GM23338 (cell line): ENCODE data around the gene CYSLTR2. TPM values are rescaled to one million over a fixed set of nuclear protein-coding genes. Genes with fewer than 3 reads are reported as not detected.

ENCODE experiments used
- ATAC-seq: fragments of 200-7000 bp; cut with Tn5 transposase; 3 replicates; pipeline ENCODE4 v1.9.1; 2020
- DNase-seq: peaks from one replicate; pipeline ENCODE4 v3.0.0-alpha.2; 2015; ENCODE audit warnings: low spot score
- H2AFZ ChIP-seq: fragments of 200-600 bp; sonication (generic); 2 replicates; pipeline ENCODE4 v1.8.0; 2016; ENCODE audit warnings: antibody characterized with exemption, mild to moderate bottlenecking, moderate library complexity
- H3F3A ChIP-seq: fragments of 200-600 bp; sonication (generic); replicated peaks from 2 replicates; pipeline ENCODE4 v1.8.0; 2017; ENCODE audit warnings: antibody characterized with exemption, mixed run types, low read depth
- H3K27ac ChIP-seq: fragments of 200-600 bp; sonication (generic); 2 replicates; pipeline ENCODE4 v1.6.1; 2016; ENCODE audit warnings: low read depth
- H3K27me3 ChIP-seq: fragments of 200-600 bp; sonication (generic); 2 replicates; pipeline ENCODE4 v1.8.0; 2016; ENCODE audit warnings: mild to moderate bottlenecking, mixed run types, moderate library complexity; ENCODE audit not compliant: insufficient read depth
- H3K36me3 ChIP-seq: fragments of 200-600 bp; sonication (generic); 2 replicates; pipeline ENCODE4 v1.8.0; 2016; ENCODE audit warnings: mild to moderate bottlenecking; ENCODE audit not compliant: insufficient read depth
- H3K4me1 ChIP-seq: fragments of 200-600 bp; sonication (generic); 2 replicates; pipeline ENCODE4 v1.8.0; 2016; ENCODE audit warnings: mild to moderate bottlenecking, moderate library complexity; ENCODE audit not compliant: insufficient read depth
- H3K4me2 ChIP-seq: fragments of 200-600 bp; sonication (generic); 2 replicates; pipeline ENCODE4 v1.7.1; 2017; ENCODE audit warnings: mixed run types
- H3K4me3 ChIP-seq: fragments of 200-600 bp; sonication (generic); 2 replicates; pipeline ENCODE4 v1.6.1; 2016; ENCODE audit warnings: mixed run types
- H3K79me2 ChIP-seq: fragments of 200-600 bp; sonication (generic); replicated peaks from 2 replicates; pipeline ENCODE4 v1.8.0; 2017; ENCODE audit warnings: mild to moderate bottlenecking; ENCODE audit not compliant: insufficient read depth
- H3K9me2 ChIP-seq: fragments of 200-600 bp; sonication (generic); 2 replicates; pipeline ENCODE4 v1.8.0; 2017; ENCODE audit not compliant: insufficient read depth
- H4K20me1 ChIP-seq: fragments of 200-600 bp; sonication (generic); replicated peaks from 2 replicates; pipeline ENCODE4 v1.8.0; 2017; ENCODE audit warnings: mild to moderate bottlenecking; ENCODE audit not compliant: insufficient read depth
- H3K27ac Mint-ChIP-seq: 2 replicates; pipeline ENCODE4 v1.8.0; 2020; ENCODE audit warnings: inconsistent platforms, mild to moderate bottlenecking, moderate library complexity, mixed read lengths
- H3K27me3 Mint-ChIP-seq: 3 replicates; pipeline ENCODE4 v1.8.0; 2022; ENCODE audit warnings: low read depth, mild to moderate bottlenecking, moderate library complexity, mixed read lengths, inconsistent platforms; ENCODE audit not compliant: insufficient read depth, poor library complexity
- H3K36me3 Mint-ChIP-seq: 3 replicates; pipeline ENCODE4 v1.8.0; 2021; ENCODE audit warnings: low read depth, mild to moderate bottlenecking, inconsistent platforms, moderate library complexity, mixed read lengths
- H3K4me1 Mint-ChIP-seq: 3 replicates; pipeline ENCODE4 v1.8.0; 2020; ENCODE audit warnings: mild to moderate bottlenecking, inconsistent platforms, mixed read lengths
- H3K4me3 Mint-ChIP-seq: 3 replicates; pipeline ENCODE4 v1.8.0; 2021; ENCODE audit warnings: moderate library complexity, mild to moderate bottlenecking, inconsistent platforms, mixed read lengths
- H3K9me3 Mint-ChIP-seq: 3 replicates; pipeline ENCODE4 v1.8.0; 2020; ENCODE audit warnings: moderate library complexity, mild to moderate bottlenecking, inconsistent platforms, mixed read lengths
- CREB1 ChIP-seq: fragments of 250-450 bp; sonication (Bioruptor Pico); IDR thresholded peaks from 2 replicates; pipeline ENCODE4 v1.5.0; 2020; ENCODE audit warnings: low read depth, mild to moderate bottlenecking, moderate library complexity
- ETS1 ChIP-seq: IDR thresholded peaks from 2 replicates; pipeline ENCODE4 v1.6.1; 2016; ENCODE audit warnings: antibody characterized with exemption
- EZH2 ChIP-seq: fragments of 200-600 bp; sonication (generic); IDR thresholded peaks from one replicate; pipeline ENCODE4 v1.8.0; 2017; ENCODE audit warnings: antibody characterized with exemption, mild to moderate bottlenecking, low read depth; ENCODE audit not compliant: unreplicated experiment
- EZH2phosphoT487 ChIP-seq: fragments of 200-600 bp; sonication (generic); IDR thresholded peaks from one replicate; pipeline ENCODE4 v1.8.1; 2018; ENCODE audit warnings: antibody characterized with exemption; ENCODE audit not compliant: unreplicated experiment
- JUNB ChIP-seq: IDR thresholded peaks from one replicate; pipeline ENCODE4 v1.6.1; 2016; ENCODE audit warnings: antibody characterized with exemption; ENCODE audit not compliant: unreplicated experiment
- NANOG ChIP-seq: IDR thresholded peaks from 2 replicates; pipeline ENCODE4 v1.6.1; 2016; ENCODE audit warnings: antibody characterized with exemption, borderline replicate concordance
- POLR2AphosphoS5 ChIP-seq: IDR thresholded peaks from 2 replicates; pipeline ENCODE4 v1.6.1; 2016; ENCODE audit warnings: antibody characterized with exemption, low read depth
- REST ChIP-seq: IDR thresholded peaks from one replicate; pipeline ENCODE4 v1.6.1; 2018; ENCODE audit warnings: antibody characterized with exemption; ENCODE audit not compliant: unreplicated experiment
- STAT1 ChIP-seq: IDR thresholded peaks from one replicate; pipeline ENCODE4 v1.6.1; 2016; ENCODE audit warnings: antibody characterized with exemption; ENCODE audit not compliant: unreplicated experiment
- ZNF114 ChIP-seq: fragments of 250-450 bp; sonication (Bioruptor Pico); IDR thresholded peaks from 2 replicates; pipeline ENCODE4 v1.5.0; 2020; ENCODE audit warnings: mild to moderate bottlenecking, moderate library complexity
- ZNF331 ChIP-seq: fragments of 250-450 bp; sonication (Bioruptor Pico); IDR thresholded peaks from 2 replicates; pipeline ENCODE4 v1.5.0; 2020; ENCODE audit warnings: low read depth, mild to moderate bottlenecking, moderate library complexity
- polyA plus RNA-seq: library from polyadenylated mRNA; unstranded; fragments of >200 nt; fragmentation: Nextera tagmentation; extraction: Ambion mirVana; gene quantifications from 2 replicates; pipeline ENCODE4 v1.2.1, GENCODE V29; 2016
- total RNA-seq: library from RNA; depleted of rRNA; stranded (reverse); fragments of >200 nt; shearing (Covaris generic); gene quantifications from 2 replicates; pipeline ENCODE4 v1.2.3, GENCODE V29; 2014
- TF ChIP-seq, protein P1 (sequence below), 2 experiments: fragments of 200-600 bp in 1 of 2; sonication (generic) in 1 of 2; conservative IDR thresholded peaks; 2 replicates each; pipeline versions ENCODE4 v1.5.1 to v1.6.1; 2016 to 2017; ENCODE audit warnings: antibody characterized with exemption in 2 of 2, low read depth in 2 of 2, mild to moderate bottlenecking in 2 of 2, moderate library complexity in 1 of 2

The CYSLTR2 gene
- total and polyA plus RNA-seq, 2 experiments from 2014 or later = not detected

GRCh38 chr13:48630773-48631172 lies 23.0 kb upstream of the CYSLTR2 start:
- Mint-ChIP-seq H3K27ac (no peak overlapping the region), H3K36me3 (no peaks in the 10 kb centered on the region), H3K4me3 (no peak overlapping the region), H3K4me1 (no peaks in the 10 kb centered on the region; the same call in 2 of the 3 replicates), H3K9me3 (peaks cover 6% of the 10 kb centered on the region), H3K27me3 (peaks cover under 1% of the 10 kb centered on the region)
- no peak overlapping the region for H3K27ac ChIP-seq
- H2AFZ ChIP-seq = no peak overlapping the region
- TF ChIP-seq NANOG (no peak), JUNB (no peak), EZH2phosphoT487 (no peak), ZNF331 (no peak), CREB1 (CRISPR knock-in tag) (no peak), STAT1 (no peak), POLR2AphosphoS5 (no peak), ZNF114 (CRISPR knock-in tag) (no peak), REST (no peak), EZH2 (no peak)
- TF ChIP-seq, protein P1, sequence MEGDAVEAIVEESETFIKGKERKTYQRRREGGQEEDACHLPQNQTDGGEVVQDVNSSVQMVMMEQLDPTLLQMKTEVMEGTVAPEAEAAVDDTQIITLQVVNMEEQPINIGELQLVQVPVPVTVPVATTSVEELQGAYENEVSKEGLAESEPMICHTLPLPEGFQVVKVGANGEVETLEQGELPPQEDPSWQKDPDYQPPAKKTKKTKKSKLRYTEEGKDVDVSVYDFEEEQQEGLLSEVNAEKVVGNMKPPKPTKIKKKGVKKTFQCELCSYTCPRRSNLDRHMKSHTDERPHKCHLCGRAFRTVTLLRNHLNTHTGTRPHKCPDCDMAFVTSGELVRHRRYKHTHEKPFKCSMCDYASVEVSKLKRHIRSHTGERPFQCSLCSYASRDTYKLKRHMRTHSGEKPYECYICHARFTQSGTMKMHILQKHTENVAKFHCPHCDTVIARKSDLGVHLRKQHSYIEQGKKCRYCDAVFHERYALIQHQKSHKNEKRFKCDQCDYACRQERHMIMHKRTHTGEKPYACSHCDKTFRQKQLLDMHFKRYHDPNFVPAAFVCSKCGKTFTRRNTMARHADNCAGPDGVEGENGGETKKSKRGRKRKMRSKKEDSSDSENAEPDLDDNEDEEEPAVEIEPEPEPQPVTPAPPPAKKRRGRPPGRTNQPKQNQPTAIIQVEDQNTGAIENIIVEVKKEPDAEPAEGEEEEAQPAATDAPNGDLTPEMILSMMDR (conservative IDR thresholded peaks at IDR 0.05; ENCODE audit: low read depth in 2 of 2) = no peak
- no peak overlapping the region for H3K4me3 ChIP-seq
- H4K20me1 ChIP-seq = no peaks in the 10 kb centered on the region
- H3K4me2 ChIP-seq = no peak overlapping the region
- no peaks in the 10 kb centered on the region; the same call in 1 of the 2 replicates for H3K36me3 ChIP-seq
- H3K9me2 ChIP-seq = peaks cover 13% of the 10 kb centered on the region
- no peaks in the 10 kb centered on the region for H3K79me2 ChIP-seq
- H3K27me3 ChIP-seq = no peaks in the 10 kb centered on the region
- DNase-seq (no peak), ATAC-seq (no peak)
- no peaks in the 10 kb centered on the region for H3K4me1 ChIP-seq
- no peaks in the 10 kb centered on the region for H3F3A ChIP-seq

DNA sequence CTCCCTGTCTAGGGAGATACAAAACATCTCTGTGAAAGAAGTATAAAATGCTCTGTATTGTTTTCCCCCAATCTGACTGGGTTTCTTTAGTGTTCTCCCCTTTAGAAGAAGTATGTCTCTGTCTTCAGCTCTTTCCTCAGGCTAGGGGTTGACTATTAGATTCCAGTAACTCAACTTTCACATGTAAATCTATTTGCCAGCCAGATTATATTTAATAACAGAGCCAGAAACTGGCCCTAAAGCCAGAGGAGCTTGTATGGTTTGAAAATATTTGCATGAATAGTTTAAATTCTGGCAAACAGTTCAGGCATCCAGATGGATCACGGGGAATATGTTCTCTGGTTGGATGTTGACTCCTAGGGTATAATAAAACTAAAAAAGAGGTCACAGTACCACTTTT lies 22.3 kb upstream of the CYSLTR2 start:
- Mint-ChIP-seq H3K4me1 (no peaks in the 10 kb centered on the region; the same call in 2 of the 3 replicates), H3K27ac (no peak overlapping the region), H3K9me3 (peaks cover 10% of the 10 kb centered on the region), H3K4me3 (no peak overlapping the region), H3K27me3 (peaks cover 2% of the 10 kb centered on the region), H3K36me3 (peaks cover 3% of the 10 kb centered on the region)
- ATAC-seq (no peak), DNase-seq (no peak)
- TF ChIP-seq POLR2AphosphoS5 = no peak
- TF ChIP-seq ETS1 = no peak
- no peaks in the 10 kb centered on the region for H4K20me1 ChIP-seq
- H3K4me1 ChIP-seq = no peaks in the 10 kb centered on the region
- H3F3A ChIP-seq = no peaks in the 10 kb centered on the region
- peaks cover 13% of the 10 kb centered on the region for H3K9me2 ChIP-seq
- no peak overlapping the region for H3K4me3 ChIP-seq
- no peak overlapping the region for H3K27ac ChIP-seq
- no peaks in the 10 kb centered on the region for H3K27me3 ChIP-seq
- H3K4me2 ChIP-seq = no peak overlapping the region
- H2AFZ ChIP-seq = no peak overlapping the region
- H3K36me3 ChIP-seq = no peaks in the 10 kb centered on the region; the same call in 1 of the 2 replicates
- no peaks in the 10 kb centered on the region for H3K79me2 ChIP-seq
